Activated gamma-delta T cell (primary cell): ENCODE results near the gene SV2C.

Experiments
- DNase-seq: peaks from one replicate; lab custom pipeline; 2025; lab: John Stamatoyannopoulos, UW

The SV2C gene

GRCh38 chr5:76099286-76099702 lies 16.1 kb downstream of the SV2C start:
- DNase-seq: no peak

- DNase-seq: no peak
Observed at GRCh38 chr5:76099756-76100155, 16.6 kb downstream of the SV2C start.

GRCh38 chr5:76104027-76104426 lies 20.8 kb downstream of the SV2C start:
- no peak for DNase-seq

- DNase-seq: no peak
Observed at GRCh38 chr5:76106149-76106548, 23.0 kb downstream of the SV2C start.

- DNase-seq: no peak
Observed at GRCh38 chr5:76111477-76112174, 28.4 kb downstream of the SV2C start.

GRCh38 chr5:76113103-76113502 lies 29.9 kb downstream of the SV2C start:
- DNase-seq: no peak

GRCh38 chr5:76114179-76114851 lies 31.1 kb downstream of the SV2C start:
- no peak for DNase-seq

- DNase-seq: no peak
Observed at GRCh38 chr5:76125346-76125745, 42.2 kb downstream of the SV2C start.

GRCh38 chr5:76125888-76126287 lies 42.7 kb downstream of the SV2C start:
- no peak for DNase-seq

GRCh38 chr5:76134003-76134402 lies 50.8 kb downstream of the SV2C start:
- DNase-seq: no peak

- no peak for DNase-seq
Observed at GRCh38 chr5:76134646-76135045, 51.5 kb downstream of the SV2C start.

GRCh38 chr5:76137887-76138542 lies 54.8 kb downstream of the SV2C start:
- no peak for DNase-seq

GRCh38 chr5:76143884-76144283 lies 60.7 kb downstream of the SV2C start:
- DNase-seq: no peak

- DNase-seq: no peak
Observed at GRCh38 chr5:76144513-76145274, 61.5 kb downstream of the SV2C start.

GRCh38 chr5:76145945-76146344 lies 62.8 kb downstream of the SV2C start:
- DNase-seq: no peak

GRCh38 chr5:76149636-76150035 lies 66.5 kb downstream of the SV2C start:
- DNase-seq: no peak

GRCh38 chr5:76152161-76152560 lies 69.0 kb downstream of the SV2C start:
- no peak for DNase-seq

- DNase-seq: no peak
Observed at GRCh38 chr5:76152700-76153099, 69.5 kb downstream of the SV2C start.

- no peak for DNase-seq
Observed at GRCh38 chr5:76153271-76153670, 70.1 kb downstream of the SV2C start.

- no peak for DNase-seq
Observed at GRCh38 chr5:76154009-76154690, 71.0 kb downstream of the SV2C start.

GRCh38 chr5:76155536-76155935 lies 72.4 kb downstream of the SV2C start:
- DNase-seq: no peak

GRCh38 chr5:76162335-76162734 lies 79.2 kb downstream of the SV2C start:
- DNase-seq: no peak
